Esophagus muscularis mucosa (tissue), 4 donors: ENCODE results near the gene ESPL1. TPM values are rescaled to one million over a fixed set of nuclear protein-coding genes. Genes with fewer than 3 reads are reported as not detected.
A peak's percentile ranks its signal among the peaks of the same experiment; 100 is the strongest.

Experiments
- DNase-seq: peaks from one replicate; pipeline ENCODE4 v3.0.0-alpha.2; 2017; ENCODE audit errors: extremely low spot score
- H3K27ac ChIP-seq, 4 donors: fragments of 200-600 bp; sonication (generic); replicated peaks in 1 of 4; 1 replicate in 3 of 4; 2 replicates in 1 of 4; pipeline ENCODE4 v1.5.1; 2016 to 2019; ENCODE audit warnings: mild to moderate bottlenecking in 1 of 4
- H3K27me3 ChIP-seq, 4 donors: fragments of 200-600 bp; sonication (generic); one replicate each; pipeline versions ENCODE4 v1.5.1 to v1.6.0; 2016 to 2019
- H3K36me3 ChIP-seq, 4 donors: fragments of 200-600 bp; sonication (generic); one replicate each; pipeline ENCODE4 v1.5.1; 2016 to 2019
- H3K4me1 ChIP-seq, 4 donors: fragments of 200-600 bp; sonication (generic); one replicate each; pipeline ENCODE4 v1.5.1; 2016 to 2019
- H3K4me3 ChIP-seq, 4 donors: fragments of 200-600 bp; sonication (generic); 1 replicate in 2 of 4; 2 replicates in 2 of 4; pipeline ENCODE4 v1.5.1; 2016 to 2019; ENCODE audit warnings: mild to moderate bottlenecking in 4 of 4, moderate library complexity in 1 of 4
- H3K9me3 ChIP-seq, 4 donors: fragments of 200-600 bp; sonication (generic); 1 replicate in 3 of 4; 2 replicates in 1 of 4; pipeline ENCODE4 v1.5.1; 2016 to 2019
- EP300 ChIP-seq: sonication (generic); formaldehyde crosslinking; IDR thresholded peaks from one replicate; pipeline ENCODE4 v1.6.1; 2017; ENCODE audit warnings: antibody characterized with exemption
- POLR2A ChIP-seq: fragments of 450-650 bp; IDR thresholded peaks from one replicate; pipeline ENCODE4 v1.6.1; 2017; ENCODE audit warnings: antibody characterized with exemption, moderate library complexity, mild to moderate bottlenecking, low read depth
- POLR2AphosphoS5 ChIP-seq, 2 donors: sonication (generic); formaldehyde crosslinking; IDR thresholded peaks; one replicate each; pipeline ENCODE4 v1.6.1; 2017; ENCODE audit warnings: antibody characterized with exemption in 2 of 2
- WGBS: methylation state at CpG from one replicate; pipeline ENCODE4 v1.1.5; 2018; 5-methylcytosine and 5-hydroxymethylcytosine counted together
- intact Hi-C: fragments of 100-400 bp; cut with DNase I; formaldehyde crosslinking; loops from one replicate; pipeline ENCODE4 v1.15.1; 2023
- total RNA-seq, 4 donors: library from RNA; depleted of rRNA; stranded (reverse); fragments of >200 nt; gene quantifications; one replicate each; pipeline versions ENCODE4 v1.1.0 to v1.2.1, GENCODE V29; 2016
- TF ChIP-seq, protein P1 (sequence below), 3 experiments: fragments of 200-600 bp in 2 of 3; fragments of 450-650 bp in 1 of 3; sonication (generic) in 2 of 3; IDR thresholded peaks; one replicate each; pipeline ENCODE4 v1.5.1; 2017 to 2019; ENCODE audit warnings: antibody characterized with exemption in 3 of 3, mild to moderate bottlenecking in 2 of 3, moderate library complexity in 1 of 3

The ESPL1 gene
- total RNA-seq, 4 donors from 2014 or later, result under 0.01 to 2.0 (median 0.24) TPM

DNA sequence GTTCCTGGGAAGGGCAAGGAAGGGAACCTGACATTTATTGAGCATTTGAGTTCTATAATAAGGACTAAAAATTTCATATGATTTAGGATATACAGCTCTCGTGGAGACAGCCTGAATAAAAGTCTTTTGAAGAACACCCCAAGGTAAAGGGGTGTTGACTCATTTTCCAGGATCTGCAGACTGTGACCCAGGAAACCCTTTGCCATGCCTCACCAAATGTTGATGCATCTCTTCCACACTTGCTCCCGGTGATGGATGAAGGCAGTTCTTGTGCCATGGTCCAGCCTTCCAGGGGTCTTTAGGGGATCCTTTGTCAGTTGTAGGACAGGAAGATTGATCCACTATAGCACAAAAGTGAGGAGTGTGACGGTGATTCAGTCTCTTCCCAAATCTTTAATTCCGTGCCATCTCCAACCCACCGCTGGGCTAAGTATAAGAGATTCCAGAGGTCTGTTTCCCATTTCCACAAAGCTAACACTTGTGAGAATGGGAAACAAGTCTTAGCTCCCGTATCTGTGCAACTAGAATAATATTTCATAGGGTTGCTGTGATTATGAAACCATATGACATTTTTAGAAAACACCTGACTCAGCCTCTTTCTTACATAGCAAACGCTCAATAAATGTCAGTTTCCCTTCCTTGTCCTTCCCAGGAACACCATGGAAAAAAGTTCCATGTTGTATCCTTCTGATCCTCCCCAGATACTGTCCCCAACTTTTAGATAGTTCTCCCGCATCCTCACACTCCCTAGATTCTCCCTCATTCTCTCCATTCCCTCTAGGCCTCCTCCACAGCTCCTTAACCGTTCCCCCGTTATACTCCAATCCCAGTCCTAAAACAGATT, 52.5 kb downstream of the ESPL1 start:
- intact Hi-C loops, result no loop called here
- Histone ChIP-seq H3K36me3 (peaks cover 14 to 39% (median 28%) of the 10 kb centered on the region in 4 donors), H3K9me3 (no peaks in the 10 kb centered on the region), H3K27ac (peak overlapping the region; percentile 81 to 93 (median 90)), H3K27me3 (no peaks in the 10 kb centered on the region), H3K4me3 (peak overlapping the region; percentile 66 to 80 (median 72)), H3K4me1 (peaks cover 23 to 49% (median 41%) of the 10 kb centered on the region in 4 donors)
- no peak for TF ChIP-seq POLR2A
- TF ChIP-seq, protein P1, sequence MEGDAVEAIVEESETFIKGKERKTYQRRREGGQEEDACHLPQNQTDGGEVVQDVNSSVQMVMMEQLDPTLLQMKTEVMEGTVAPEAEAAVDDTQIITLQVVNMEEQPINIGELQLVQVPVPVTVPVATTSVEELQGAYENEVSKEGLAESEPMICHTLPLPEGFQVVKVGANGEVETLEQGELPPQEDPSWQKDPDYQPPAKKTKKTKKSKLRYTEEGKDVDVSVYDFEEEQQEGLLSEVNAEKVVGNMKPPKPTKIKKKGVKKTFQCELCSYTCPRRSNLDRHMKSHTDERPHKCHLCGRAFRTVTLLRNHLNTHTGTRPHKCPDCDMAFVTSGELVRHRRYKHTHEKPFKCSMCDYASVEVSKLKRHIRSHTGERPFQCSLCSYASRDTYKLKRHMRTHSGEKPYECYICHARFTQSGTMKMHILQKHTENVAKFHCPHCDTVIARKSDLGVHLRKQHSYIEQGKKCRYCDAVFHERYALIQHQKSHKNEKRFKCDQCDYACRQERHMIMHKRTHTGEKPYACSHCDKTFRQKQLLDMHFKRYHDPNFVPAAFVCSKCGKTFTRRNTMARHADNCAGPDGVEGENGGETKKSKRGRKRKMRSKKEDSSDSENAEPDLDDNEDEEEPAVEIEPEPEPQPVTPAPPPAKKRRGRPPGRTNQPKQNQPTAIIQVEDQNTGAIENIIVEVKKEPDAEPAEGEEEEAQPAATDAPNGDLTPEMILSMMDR (IDR thresholded peaks at IDR 0.05), result no peak
- no peak for TF ChIP-seq EP300
- no peak for TF ChIP-seq POLR2AphosphoS5 (IDR thresholded peaks at IDR 0.05)
- DNase-seq, result no peak
- WGBS, result 34% methylated on average over 10 of the region's 10 CpGs

DNA sequence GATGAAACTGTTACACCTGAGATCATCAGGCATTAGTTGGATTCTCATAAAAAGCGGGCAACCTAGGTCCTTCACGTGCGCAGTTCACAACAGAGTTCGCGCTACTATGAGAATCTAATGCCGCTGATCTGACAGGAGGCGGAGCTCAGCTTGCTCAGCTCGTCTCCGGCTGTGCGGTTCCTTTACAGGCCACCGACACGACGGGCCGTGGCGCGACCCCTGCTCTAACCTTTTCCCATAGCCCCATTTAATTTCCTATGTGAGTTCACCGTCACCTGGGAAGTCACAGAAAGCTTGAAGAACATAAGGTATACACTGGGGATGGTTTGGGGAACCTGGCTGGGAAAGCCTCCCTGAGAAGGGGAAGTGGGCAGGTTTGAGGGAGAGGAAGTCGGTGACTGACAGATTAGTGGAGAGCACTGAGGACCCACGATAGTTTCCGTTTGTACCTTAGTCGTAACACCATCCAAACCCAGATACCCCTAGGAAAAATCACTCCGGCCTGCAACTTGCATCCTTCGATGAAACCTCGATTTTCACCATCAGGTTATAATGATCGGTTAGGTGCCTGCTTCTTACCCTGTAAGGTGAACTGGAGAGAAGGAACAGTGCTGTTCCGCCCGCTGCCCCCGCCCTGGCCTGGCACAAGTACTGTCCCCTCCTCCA, 56.1 kb downstream of the ESPL1 start:
- DNase-seq, result no peak
- TF ChIP-seq EP300 (no peak), POLR2A (no peak)
- TF ChIP-seq, protein P1 (IDR thresholded peaks at IDR 0.05), result no peak
- peaks cover 0 to 5% (median 2%) of the 10 kb centered on the region in 4 donors for H3K36me3 ChIP-seq
- intact Hi-C loops, result no loop called here
- peak overlapping the region; percentile 90 to 98 (median 94) for H3K27ac ChIP-seq
- H3K4me3 ChIP-seq, result peak overlapping the region; percentile 74 to 87 (median 74)
- peaks cover 0 to 10% (median 0%) of the 10 kb centered on the region in 4 donors for H3K27me3 ChIP-seq
- H3K9me3 ChIP-seq, result no peaks in the 10 kb centered on the region
- H3K4me1 ChIP-seq, result peaks cover 29 to 50% (median 46%) of the 10 kb centered on the region in 4 donors
- 15% methylated on average over 21 of the region's 28 CpGs for WGBS

DNA sequence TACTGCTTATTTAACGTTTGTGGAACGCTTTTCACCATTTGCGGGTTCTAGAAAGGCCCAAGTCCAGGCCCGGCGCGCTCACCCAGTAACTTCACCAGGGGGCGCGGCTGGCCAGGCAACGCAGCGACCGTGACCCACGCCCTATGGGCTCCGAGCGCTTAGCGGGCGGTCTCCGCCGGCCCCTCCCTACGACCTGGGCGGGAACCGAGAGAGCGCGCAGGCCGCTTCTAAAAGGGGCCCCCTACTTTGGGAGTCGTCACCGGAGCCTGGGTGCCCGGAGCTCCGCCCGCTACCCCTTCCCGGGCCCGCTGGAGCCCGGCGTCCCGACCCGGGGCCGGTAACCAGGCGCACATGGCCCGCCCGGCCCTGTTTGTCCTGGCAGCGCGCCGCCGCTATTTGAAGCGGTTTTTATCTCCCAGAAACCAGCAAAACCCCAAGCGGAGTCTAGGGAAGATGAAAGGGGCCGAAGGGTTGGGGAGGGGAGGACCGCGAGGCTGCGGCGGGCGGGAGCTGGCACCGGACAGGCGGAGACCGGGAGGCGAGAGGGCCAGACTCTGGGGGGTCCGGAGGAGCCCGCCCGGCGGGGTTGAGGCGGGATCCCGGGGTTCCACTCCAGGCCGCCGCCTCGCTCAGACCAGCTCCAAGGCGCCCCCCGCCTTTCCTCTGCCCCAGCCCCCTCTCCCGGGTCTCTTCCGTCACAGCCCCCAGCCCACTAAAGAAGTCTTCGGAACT, 56.8 kb downstream of the ESPL1 start:
- Histone ChIP-seq H3K36me3 (no peaks in the 10 kb centered on the region), H3K4me1 (peaks cover 29 to 43% (median 42%) of the 10 kb centered on the region in 4 donors), H3K27me3 (peaks cover 0 to 10% (median 0%) of the 10 kb centered on the region in 4 donors), H3K9me3 (no peaks in the 10 kb centered on the region), H3K4me3 (peak overlapping the region; percentile 74 to 87 (median 74)), H3K27ac (peak overlapping the region; percentile 90 to 98 (median 94))
- intact Hi-C loops, result no loop called here
- WGBS, result 2% methylated on average over 37 of the region's 69 CpGs
- TF ChIP-seq EP300 (no peak), POLR2A (peak; percentile 77), POLR2AphosphoS5 (IDR thresholded peaks at IDR 0.05) (peak; percentile 88 to 93)
- TF ChIP-seq, protein P1 (IDR thresholded peaks at IDR 0.05), result peak; percentile 80 to 92 (median 88)
- peak; percentile 99 for DNase-seq

DNA sequence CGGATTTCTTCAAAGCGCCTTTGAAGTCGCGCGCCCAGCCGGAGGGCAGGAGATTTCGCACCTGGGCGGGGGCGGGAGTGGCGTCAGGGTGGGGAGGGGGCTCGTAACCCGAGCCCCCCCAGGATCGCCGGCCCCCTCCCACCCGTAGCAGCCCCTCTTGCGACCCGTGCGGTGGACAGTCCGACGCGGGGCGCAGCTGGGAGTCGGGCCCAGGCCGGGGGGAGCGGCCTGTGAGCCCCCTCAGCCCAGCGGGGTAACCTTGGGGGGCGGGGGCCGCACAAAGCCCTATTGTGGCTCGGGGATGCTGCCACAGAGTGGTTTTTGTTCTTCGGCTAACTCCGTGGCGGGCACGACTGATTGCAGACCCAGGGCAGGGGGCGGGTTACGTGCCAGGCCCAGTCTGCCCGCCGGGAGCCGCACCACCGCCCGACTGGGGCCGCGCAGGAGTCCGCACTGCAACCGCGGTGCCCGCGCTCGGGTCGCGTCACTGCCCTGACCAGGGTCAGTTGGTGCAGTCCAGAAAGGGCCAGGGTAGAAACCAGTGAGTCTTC, 57.5 kb downstream of the ESPL1 start:
- H3K9me3 ChIP-seq, result no peaks in the 10 kb centered on the region
- H3K4me3 ChIP-seq, result peak overlapping the region; percentile 74 to 87 (median 74)
- TF ChIP-seq, protein P1 (IDR thresholded peaks at IDR 0.05), result peak in 2 of 3 experiments; percentile 9 to 19
- TF ChIP-seq EP300, result no peak
- peak; percentile 14 to 57 for TF ChIP-seq POLR2AphosphoS5 (IDR thresholded peaks at IDR 0.05)
- under 1% methylated on average over 18 of the region's 50 CpGs for WGBS
- peak overlapping the region; percentile 90 to 98 (median 94) for H3K27ac ChIP-seq
- no peaks in the 10 kb centered on the region for H3K36me3 ChIP-seq
- intact Hi-C loops, result loop anchor here (2.0 kb wide), 1 partner anchor 19 kb away; no protein-coding TSS in a partner anchor
- peaks cover 0 to 10% (median 0%) of the 10 kb centered on the region in 4 donors for H3K27me3 ChIP-seq
- peaks cover 24 to 37% (median 35%) of the 10 kb centered on the region in 4 donors for H3K4me1 ChIP-seq
- no peak for DNase-seq
